H54 (cell line): ENCODE results near the gene PIERCE2.
"Not testable (repeated sequence)": the region's sequence is repeated elsewhere in the genome, so short reads cannot be mapped to it uniquely, and the experiment has no call there.

Experiments
- DNase-seq: peaks from one replicate; pipeline ENCODE4 v3.0.0; 2011; ENCODE audit warnings: low spot score, mixed read lengths; ENCODE audit not compliant: insufficient read length
- FAIRE-seq: peaks from 3 replicates; lab custom pipeline; 2011; peaks lifted over from hg19 to GRCh38; lab: Jason Lieb, UNC
- POLR2A ChIP-seq: IDR thresholded peaks from 2 replicates; pipeline ENCODE4 v1.6.1; 2011; ENCODE audit warnings: low read depth, mild to moderate bottlenecking, low read length

The PIERCE2 gene

DNA sequence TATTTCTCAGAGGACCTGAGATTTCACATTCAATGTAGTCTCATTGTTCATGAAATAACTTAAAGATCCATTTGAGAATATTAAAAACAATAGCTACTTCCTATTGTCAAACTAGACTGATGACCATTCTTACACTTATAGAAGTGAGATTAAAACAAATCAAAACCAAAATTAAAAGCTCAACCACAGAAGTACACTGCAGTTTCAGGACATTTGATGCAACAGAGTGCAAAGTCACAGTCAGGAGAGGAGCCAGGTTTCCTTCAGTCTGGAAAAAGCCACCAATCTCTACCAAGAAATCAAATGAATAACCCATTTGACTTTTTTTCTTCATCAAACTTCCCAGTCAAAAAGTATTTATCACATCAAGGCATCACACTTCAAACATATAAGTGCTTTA is 5.6 kb upstream of the PIERCE2 start:
- DNase-seq = no peak
- no peak for FAIRE-seq
- no peak for TF ChIP-seq POLR2A

DNA sequence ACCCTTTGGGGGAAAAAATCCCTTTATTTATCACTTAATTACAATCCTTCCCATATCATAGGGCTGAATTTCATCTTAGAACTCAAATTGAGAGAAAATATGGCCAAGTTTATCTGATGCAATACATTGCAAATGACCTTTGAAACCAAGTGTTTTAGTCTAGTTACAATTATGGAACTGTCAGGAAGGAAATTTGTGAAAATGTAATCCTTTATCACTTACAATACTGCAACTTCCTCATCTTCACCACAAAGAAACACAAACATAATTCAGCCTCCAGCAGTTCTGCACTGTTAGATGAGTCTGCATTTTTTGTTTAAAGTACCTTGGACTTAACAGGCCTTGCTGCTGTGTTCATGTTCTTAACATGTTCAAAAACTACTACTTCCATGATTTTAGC is 4.8 kb upstream of the PIERCE2 start:
- DNase-seq = no peak
- FAIRE-seq = no peak

DNA sequence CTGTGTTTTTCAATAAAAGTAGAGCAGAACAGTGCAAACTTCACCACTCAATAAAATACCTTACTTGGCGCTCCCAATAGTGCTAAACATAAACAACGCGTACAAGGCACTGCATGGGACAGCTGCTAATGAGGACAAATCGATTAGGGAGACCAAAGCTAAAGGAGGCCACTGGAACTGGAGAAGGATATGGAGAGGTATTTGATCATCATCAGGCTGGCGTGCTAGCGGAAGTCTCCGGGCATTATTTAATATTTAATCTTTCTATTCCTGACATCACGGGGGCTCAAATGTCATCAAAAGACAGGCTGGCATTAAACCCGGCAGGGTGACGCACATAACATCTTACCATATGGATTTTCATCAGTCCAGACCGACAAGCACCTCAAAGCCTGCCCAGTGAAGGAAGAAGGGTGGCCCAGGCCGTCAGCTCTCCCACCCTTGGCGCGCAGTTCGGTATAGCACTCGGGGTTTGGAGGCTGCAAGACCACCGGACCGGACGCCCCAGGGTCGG is 740 bp upstream of the PIERCE2 start:
- no peak for TF ChIP-seq POLR2A
- FAIRE-seq = no peak
- no peak for DNase-seq

More for the DNA sequence above, 4.8 kb upstream of the PIERCE2 start:
- no peak for TF ChIP-seq POLR2A

DNA sequence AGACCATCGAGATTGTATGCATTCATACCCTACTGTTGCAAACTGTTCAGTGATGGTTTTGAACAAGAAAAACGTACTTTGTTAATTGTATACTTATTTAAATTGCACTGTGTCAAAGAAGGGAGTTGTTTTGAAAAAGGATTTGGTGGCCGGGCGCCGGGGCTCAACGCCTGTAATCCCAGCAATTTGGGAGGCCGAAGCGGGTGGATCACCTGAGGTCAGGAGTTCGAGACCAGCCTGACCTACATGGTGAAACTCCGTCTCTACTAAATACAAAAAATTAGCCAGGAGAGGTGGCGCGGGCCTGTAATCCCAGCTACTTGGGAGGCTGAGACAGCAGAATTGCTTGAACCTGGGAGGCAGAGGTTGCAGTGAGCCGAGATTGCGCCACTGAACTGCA is 681 bp downstream of the PIERCE2 start:
- not testable (repeated sequence) for DNase-seq, FAIRE-seq

DNA sequence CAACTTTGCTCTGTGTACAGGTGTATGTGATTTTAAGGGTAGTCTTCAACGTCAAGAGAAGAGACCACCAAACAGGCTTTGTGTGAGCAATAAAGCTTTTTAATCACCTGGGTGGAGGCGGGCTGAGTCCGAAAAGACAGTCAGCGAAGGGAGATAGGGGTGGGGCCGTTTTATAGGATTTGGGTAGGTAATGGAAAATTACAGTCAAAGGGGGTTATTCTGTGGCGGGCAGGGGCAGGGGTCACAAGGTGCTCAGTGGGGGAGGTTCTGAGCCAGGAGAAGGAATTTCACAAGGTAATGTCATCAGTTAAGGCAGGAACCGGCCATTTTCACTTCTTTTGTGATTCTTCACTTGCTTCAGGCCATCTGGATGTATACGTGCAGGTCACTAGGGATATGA is 9.4 kb downstream of the PIERCE2 start:
- FAIRE-seq, DNase-seq: not testable (repeated sequence)

DNA sequence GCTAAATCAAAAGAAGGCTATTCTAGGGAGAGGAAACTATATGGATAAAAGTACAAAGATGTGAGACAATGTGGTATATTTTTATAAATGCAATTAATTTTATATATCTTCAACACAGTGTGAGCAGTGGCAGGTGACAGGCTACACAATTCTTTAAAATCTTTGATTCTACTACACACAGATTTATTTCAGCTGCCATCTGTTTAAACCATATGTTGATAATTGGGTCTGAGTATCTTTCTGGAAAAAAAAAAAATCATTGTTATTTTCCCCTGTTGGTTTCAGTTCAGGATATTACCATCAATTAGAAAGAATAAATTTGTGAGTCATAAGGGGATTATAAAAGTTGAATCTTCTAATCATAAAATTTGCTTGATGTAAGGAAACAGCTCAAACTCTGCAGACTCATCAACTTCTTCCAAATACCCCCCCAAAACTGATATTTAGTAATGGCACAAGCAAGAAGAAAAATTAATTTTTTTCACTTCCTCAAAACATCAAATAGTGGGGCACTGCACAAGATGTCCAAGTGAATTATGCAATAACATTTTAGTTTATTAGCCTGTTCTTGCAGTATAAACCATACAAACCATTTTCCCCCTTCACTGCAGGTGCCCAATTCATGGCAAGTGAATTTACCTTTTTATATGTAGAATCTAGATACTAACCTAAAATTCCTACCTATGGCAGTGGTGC is 12.0 kb downstream of the PIERCE2 start:
- no peak for TF ChIP-seq POLR2A
- no peak for FAIRE-seq
- DNase-seq = no peak

DNA sequence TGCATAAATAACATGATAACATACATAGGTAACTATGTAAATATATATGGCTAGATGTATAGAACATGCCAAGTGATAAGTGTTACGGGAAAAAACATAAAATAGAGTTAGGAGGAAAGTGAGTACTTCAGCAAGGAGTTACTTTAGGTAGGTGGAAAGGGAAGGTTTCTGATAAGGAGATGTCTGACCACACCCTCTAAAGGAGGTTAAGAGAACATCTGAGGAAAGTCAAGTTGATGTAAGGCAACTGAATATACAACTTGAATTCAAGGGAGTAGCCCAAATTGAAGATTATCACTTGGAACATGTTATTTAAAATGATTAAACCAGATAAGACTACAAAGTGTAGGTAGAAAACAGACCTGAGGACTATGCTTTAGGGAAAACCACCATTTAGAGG is 13.8 kb downstream of the PIERCE2 start:
- FAIRE-seq (no peak), DNase-seq (no peak)
- no peak for TF ChIP-seq POLR2A

DNA sequence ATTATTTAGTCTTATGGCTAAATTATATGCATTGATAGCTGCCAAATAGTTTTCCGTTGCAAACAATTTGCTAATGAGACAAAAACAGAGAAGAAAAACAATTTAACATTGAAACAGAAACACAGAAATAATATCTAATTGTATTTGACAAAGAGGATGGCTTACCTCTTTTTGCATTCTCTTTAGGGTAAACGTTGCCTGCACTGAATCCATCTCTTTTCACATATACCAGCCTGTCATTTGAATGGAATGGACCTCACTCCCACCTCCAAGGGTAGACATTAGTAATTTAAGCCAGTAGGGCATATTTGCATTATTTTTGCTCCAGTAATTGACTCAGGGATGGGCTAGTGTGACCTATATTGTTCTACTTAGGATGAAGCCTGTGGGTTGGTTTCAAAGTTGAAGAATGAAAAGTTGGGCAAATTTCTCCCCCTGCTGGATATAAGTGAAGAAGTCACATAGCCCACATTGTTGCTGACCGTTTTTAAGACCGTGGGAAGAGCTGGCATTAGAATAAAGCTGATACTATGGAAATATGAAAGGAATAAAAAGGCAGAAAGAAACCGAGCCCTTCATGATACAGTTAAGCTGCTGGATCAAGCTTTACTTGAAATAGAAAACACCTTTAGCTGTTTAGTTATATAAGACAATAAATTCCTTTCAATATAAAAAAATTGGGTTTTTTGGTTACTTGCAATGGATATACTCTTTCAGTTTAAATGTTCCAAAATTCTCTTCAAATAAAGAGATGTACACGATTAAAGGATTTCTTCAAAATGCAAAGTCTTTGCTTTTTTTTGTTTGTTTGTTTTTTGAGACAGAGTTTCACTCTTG is 26.9 kb downstream of the PIERCE2 start:
- no peak for TF ChIP-seq POLR2A
- FAIRE-seq (peak; percentile 65), DNase-seq (peak; percentile 6)

DNA sequence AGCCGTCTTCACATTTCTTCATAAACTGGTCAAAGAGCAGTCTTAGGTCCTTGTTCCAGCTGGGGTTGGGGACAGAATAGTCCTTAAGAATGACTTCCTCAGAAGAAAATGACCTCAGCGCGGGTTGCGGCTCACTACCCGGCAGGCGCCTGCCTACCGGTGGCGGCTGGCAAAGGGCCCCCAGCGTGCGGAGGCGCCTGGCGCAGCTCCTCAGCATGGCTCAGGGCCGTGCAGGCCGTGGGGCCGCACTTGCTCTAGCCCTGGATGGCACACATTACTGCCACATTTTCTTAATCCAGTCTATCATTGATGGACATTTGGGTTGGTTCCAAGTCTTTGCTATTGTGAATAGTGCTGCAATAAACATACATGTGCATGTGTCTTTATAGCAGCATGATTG is 34.8 kb downstream of the PIERCE2 start:
- not testable (repeated sequence) for FAIRE-seq

DNA sequence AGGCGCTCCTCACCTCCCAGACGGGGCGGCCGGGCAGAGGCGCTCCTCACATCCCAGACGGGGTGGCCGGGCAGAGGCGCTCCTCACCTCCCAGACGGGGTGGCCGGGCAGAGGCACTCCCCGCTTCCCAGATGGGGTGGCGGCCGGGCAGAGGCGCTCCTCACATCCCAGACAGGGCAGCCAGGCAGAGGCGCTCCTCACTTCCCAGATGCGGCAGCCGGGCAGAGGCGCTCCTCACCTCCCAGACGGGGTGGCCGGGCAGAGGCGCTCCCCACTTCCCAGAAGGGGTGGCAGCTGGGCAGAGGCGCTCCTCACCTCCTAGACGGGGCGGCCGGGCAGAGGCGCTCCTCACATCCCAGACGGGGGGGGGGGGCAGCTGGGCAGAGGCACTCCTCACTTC is 37.6 kb downstream of the PIERCE2 start:
- DNase-seq, FAIRE-seq: not testable (repeated sequence)

More for the DNA sequence above, 34.8 kb downstream of the PIERCE2 start:
- not testable (repeated sequence) for DNase-seq

DNA sequence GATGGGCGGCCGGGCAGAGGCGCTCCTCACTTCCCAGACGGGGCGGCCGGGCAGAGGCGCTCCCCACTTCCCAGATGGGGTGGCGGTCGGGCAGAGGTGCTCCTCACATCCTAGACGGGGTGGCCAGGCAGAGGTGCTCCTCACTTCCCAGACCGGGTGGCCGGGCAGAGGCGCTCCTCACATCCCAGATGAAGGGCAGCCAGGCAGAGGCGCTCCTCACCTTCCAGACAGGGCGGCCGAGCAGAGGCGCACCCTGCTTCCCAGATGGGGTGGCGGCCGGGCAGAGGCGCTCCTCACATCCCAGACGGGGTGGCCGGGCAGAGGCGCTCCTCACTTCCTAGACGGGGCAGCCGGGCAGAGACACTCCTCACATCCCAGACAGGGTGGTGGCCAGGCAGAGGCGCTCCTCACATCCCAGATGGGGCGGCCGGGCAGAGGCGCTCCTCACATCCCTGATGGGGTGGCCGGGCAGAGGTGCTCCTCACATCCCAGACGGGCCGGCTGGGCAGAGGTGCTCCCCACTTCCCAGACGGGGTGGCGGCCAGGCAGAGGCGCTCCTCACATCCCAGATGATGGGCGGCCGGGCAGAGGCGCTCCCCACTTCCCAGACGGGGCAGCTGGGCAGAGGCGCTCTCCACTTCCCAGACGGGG is 38.2 kb downstream of the PIERCE2 start:
- not testable (repeated sequence) for DNase-seq, FAIRE-seq

DNA sequence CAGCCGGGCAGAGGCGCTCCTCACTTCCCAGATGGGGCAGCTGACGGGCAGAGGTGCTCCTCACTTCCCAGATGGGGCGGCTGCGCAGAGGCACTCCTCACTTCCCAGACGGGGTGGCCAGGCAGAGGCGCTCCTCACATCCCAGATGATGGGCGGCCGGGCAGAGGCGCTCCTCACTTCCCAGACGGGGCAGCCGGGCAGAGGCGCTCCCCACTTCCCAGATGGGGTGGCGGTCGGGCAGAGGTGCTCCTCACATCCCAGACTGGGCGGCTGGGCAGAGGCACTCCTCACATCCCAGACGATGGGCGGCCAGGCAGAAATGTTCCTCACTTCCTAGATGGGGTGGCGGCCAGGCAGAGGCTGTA is 38.7 kb downstream of the PIERCE2 start:
- not testable (repeated sequence) for FAIRE-seq, DNase-seq

DNA sequence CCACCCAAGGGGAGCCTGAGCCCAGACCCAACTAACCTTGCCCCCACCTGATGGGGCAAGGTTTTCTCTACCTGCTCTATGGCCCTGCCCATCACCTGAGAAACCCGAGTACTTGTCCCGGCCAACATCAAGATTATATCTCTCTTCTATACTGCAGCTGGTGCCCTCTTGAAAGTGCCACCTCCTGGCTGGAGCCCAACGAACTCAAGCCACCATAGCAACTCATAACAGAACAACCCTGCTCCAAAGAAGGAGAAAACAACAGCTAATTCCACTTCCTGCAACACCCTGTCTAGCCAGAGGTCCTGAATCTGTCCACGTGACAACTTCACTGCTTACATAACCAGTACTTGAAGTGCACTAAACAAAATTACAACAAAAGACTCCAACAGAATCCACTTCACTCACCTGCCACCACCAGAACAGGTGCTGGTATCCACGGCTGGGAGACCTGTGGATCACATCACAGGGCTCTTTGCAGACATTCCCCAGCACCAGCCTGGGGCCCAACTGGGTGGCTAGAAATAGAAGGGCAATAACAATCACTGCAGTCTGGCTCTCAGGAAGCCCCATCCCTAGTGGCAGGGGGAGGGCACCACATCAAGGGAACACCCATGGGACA is 49.2 kb downstream of the PIERCE2 start:
- FAIRE-seq = no peak
- TF ChIP-seq POLR2A = no peak
- no peak for DNase-seq

DNA sequence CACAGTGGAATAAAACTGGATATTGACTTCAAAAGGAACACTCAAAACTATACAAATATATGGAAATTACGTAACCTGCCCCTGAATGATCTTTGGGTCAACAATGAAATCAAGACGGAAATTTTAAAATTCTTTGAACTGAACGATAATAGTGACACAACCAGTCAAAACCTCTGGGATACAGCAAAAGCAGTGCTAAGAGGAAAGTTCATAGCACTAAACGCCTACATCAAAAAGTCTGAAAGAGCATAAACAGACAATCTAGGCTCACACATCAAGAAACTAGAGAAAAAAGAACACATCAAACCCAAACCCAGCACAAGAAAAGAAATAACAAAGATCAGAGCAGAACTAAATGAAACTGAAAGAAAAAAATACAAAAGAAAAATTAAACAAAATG is 53.2 kb downstream of the PIERCE2 start:
- no peak for TF ChIP-seq POLR2A
- no peak for FAIRE-seq
- no peak for DNase-seq

DNA sequence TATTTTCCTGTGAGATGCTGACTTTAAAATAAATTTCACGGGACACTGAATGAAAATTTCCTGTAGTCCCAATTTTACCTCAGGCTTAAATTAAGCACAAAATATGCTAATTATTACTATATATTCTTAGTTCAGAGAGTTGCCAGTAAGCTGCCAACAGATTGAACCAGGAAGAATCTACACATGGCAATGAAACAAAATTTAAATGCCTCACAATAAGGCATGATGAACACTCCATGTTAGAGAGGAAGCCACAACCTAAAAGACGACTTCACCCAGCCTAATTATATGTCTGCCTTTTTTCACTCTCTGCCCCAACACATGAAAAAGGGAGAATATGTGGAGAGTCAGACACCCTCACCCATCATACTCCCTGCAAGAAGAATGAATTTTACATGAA is 60.0 kb downstream of the PIERCE2 start:
- FAIRE-seq (no peak), DNase-seq (no peak)
- no peak for TF ChIP-seq POLR2A
